HG02852 (cell line): ENCODE results near the gene MAPT.
"Not testable (repeated sequence)": the region's sequence is repeated elsewhere in the genome, so short reads cannot be mapped to it uniquely, and the experiment has no call there.

ENCODE experiments used
- ATAC-seq: cut with Tn5 transposase; IDR thresholded peaks from one replicate; pipeline ENCODE4 v1.9.1; 2021; ENCODE audit warnings: mild to moderate bottlenecking, moderate library complexity; ENCODE audit not compliant: unreplicated experiment

The MAPT gene

GRCh38 chr17:45896803-45897693, 2.7 kb downstream of the MAPT start:
- ATAC-seq = no peak

GRCh38 chr17:45900136-45900535, 5.8 kb downstream of the MAPT start:
- ATAC-seq = no peak

- no peak for ATAC-seq
Observed at GRCh38 chr17:45900723-45901415, 6.5 kb downstream of the MAPT start.

GRCh38 chr17:45902892-45903346, 8.6 kb downstream of the MAPT start:
- no peak for ATAC-seq

GRCh38 chr17:45904866-45905265, 10.5 kb downstream of the MAPT start:
- ATAC-seq = no peak

GRCh38 chr17:45905814-45906213, 11.5 kb downstream of the MAPT start:
- no peak for ATAC-seq

- no peak for ATAC-seq
Observed at GRCh38 chr17:45906237-45906636, 11.9 kb downstream of the MAPT start.

- no peak for ATAC-seq
Observed at GRCh38 chr17:45906927-45907622, 12.7 kb downstream of the MAPT start.

- no peak for ATAC-seq
Observed at GRCh38 chr17:45907750-45908395, 13.5 kb downstream of the MAPT start.

GRCh38 chr17:45908460-45908859, 14.1 kb downstream of the MAPT start:
- ATAC-seq = no peak

GRCh38 chr17:45908935-45909334, 14.6 kb downstream of the MAPT start:
- no peak for ATAC-seq

GRCh38 chr17:45910667-45911066, 16.3 kb downstream of the MAPT start:
- no peak for ATAC-seq

- ATAC-seq = no peak
Observed at GRCh38 chr17:45912319-45912718, 18.0 kb downstream of the MAPT start.

- not testable (repeated sequence) for ATAC-seq
Observed at GRCh38 chr17:45913030-45913429, 18.7 kb downstream of the MAPT start.

GRCh38 chr17:45914047-45914717, 19.8 kb downstream of the MAPT start:
- ATAC-seq = no peak

- no peak for ATAC-seq
Observed at GRCh38 chr17:45915263-45915662, 20.9 kb downstream of the MAPT start.

- ATAC-seq = no peak
Observed at GRCh38 chr17:45917081-45917480, 22.7 kb downstream of the MAPT start.

- no peak for ATAC-seq
Observed at GRCh38 chr17:45918241-45918745, 23.9 kb downstream of the MAPT start.

GRCh38 chr17:45919136-45919535, 24.8 kb downstream of the MAPT start:
- no peak for ATAC-seq

GRCh38 chr17:45920083-45920482, 25.7 kb downstream of the MAPT start:
- ATAC-seq = no peak
